DOHH2 (cell line): Measurements from ENCODE around the gene MMP14.
A peak's percentile ranks its signal among the peaks of the same experiment; 100 is the strongest.

ENCODE experiments used
- H3F3A ChIP-seq: fragments of 200-600 bp; sonication (generic), shearing (Covaris generic); 2 replicates; pipeline ENCODE4 v1.6.0; 2016; ENCODE audit warnings: antibody characterized with exemption, mild to moderate bottlenecking; ENCODE audit not compliant: control insufficient read depth, insufficient read depth
- H3K27ac ChIP-seq: fragments of 200-600 bp; sonication (generic); 2 replicates; pipeline ENCODE4 v1.5.1; 2014; ENCODE audit warnings: low read depth, mild to moderate bottlenecking, low read length, moderate library complexity
- H3K27me3 ChIP-seq: fragments of 200-600 bp; sonication (generic); 2 replicates; pipeline ENCODE4 v1.6.1; 2014; ENCODE audit warnings: mild to moderate bottlenecking, low read length, mixed read lengths; ENCODE audit not compliant: control insufficient read depth
- H3K36me3 ChIP-seq: fragments of 200-600 bp; sonication (generic); 2 replicates; pipeline ENCODE4 v1.6.1; 2014; ENCODE audit warnings: mild to moderate bottlenecking, low read length, moderate library complexity, mixed read lengths; ENCODE audit not compliant: control insufficient read depth
- H3K4me1 ChIP-seq: fragments of 200-600 bp; sonication (generic); 2 replicates; pipeline ENCODE4 v1.6.1; 2014; ENCODE audit warnings: mild to moderate bottlenecking, low read length, mixed read lengths; ENCODE audit not compliant: control insufficient read depth
- H3K4me2 ChIP-seq: fragments of 200-600 bp; sonication (generic); 2 replicates; pipeline ENCODE4 v1.6.0; 2014; ENCODE audit warnings: mild to moderate bottlenecking, low read length, moderate library complexity
- H3K4me3 ChIP-seq: fragments of 200-600 bp; sonication (generic); 2 replicates; pipeline ENCODE4 v1.5.1; 2014; ENCODE audit warnings: mild to moderate bottlenecking, low read length, mixed read lengths
- H3K79me2 ChIP-seq: fragments of 200-600 bp; sonication (generic); 2 replicates; pipeline ENCODE4 v1.6.1; 2014; ENCODE audit warnings: mild to moderate bottlenecking, low read length, mixed read lengths; ENCODE audit not compliant: control insufficient read depth
- H3K9me2 ChIP-seq: fragments of 200-600 bp; sonication (generic); replicated peaks from 2 replicates; pipeline ENCODE4 v1.6.1; 2014; ENCODE audit warnings: mild to moderate bottlenecking, low read length, mixed read lengths; ENCODE audit not compliant: control insufficient read depth
- H3K9me3 ChIP-seq: fragments of 200-600 bp; sonication (generic); 2 replicates; pipeline ENCODE4 v1.6.1; 2014; ENCODE audit warnings: antibody characterized with exemption, low read length, mixed read lengths; ENCODE audit not compliant: control insufficient read depth, insufficient read depth
- H4K20me1 ChIP-seq: fragments of 200-600 bp; sonication (generic); 2 replicates; pipeline ENCODE4 v1.6.0; 2014; ENCODE audit warnings: low read depth, mild to moderate bottlenecking, antibody characterized with exemption, low read length, moderate library complexity; ENCODE audit not compliant: control insufficient read depth, insufficient read depth
- EZH2phosphoT487 ChIP-seq: fragments of 200-600 bp; sonication (generic); IDR thresholded peaks from 2 replicates; pipeline ENCODE4 v1.6.1; 2017; ENCODE audit warnings: borderline replicate concordance, mild to moderate bottlenecking, antibody characterized with exemption, low read length, moderate library complexity, mixed read lengths
- TF ChIP-seq, protein P1 (sequence below): fragments of 200-600 bp; sonication (generic); IDR thresholded peaks from one replicate; pipeline ENCODE4 v1.5.1; 2014; ENCODE audit warnings: antibody characterized with exemption, mild to moderate bottlenecking, low read depth, low read length; ENCODE audit not compliant: poor library complexity, severe bottlenecking

Gene MMP14

GRCh38 chr14:22807432-22808087 lies 28.8 kb upstream of the MMP14 start:
- Histone ChIP-seq H3K4me3 (peak overlapping the region; percentile 97), H4K20me1 (no peaks in the 10 kb centered on the region), H3K27ac (peak overlapping the region; percentile 100), H3K36me3 (peaks cover 45% of the 10 kb centered on the region), H3K9me2 (no peaks in the 10 kb centered on the region), H3K27me3 (no peaks in the 10 kb centered on the region), H3K4me1 (peaks cover 94% of the 10 kb centered on the region), H3K9me3 (no peaks in the 10 kb centered on the region), H3K79me2 (peaks cover 81% of the 10 kb centered on the region), H3F3A (peaks cover 61% of the 10 kb centered on the region), H3K4me2 (peak overlapping the region; percentile 97)
- TF ChIP-seq EZH2phosphoT487, result no peak
- TF ChIP-seq, protein P1, sequence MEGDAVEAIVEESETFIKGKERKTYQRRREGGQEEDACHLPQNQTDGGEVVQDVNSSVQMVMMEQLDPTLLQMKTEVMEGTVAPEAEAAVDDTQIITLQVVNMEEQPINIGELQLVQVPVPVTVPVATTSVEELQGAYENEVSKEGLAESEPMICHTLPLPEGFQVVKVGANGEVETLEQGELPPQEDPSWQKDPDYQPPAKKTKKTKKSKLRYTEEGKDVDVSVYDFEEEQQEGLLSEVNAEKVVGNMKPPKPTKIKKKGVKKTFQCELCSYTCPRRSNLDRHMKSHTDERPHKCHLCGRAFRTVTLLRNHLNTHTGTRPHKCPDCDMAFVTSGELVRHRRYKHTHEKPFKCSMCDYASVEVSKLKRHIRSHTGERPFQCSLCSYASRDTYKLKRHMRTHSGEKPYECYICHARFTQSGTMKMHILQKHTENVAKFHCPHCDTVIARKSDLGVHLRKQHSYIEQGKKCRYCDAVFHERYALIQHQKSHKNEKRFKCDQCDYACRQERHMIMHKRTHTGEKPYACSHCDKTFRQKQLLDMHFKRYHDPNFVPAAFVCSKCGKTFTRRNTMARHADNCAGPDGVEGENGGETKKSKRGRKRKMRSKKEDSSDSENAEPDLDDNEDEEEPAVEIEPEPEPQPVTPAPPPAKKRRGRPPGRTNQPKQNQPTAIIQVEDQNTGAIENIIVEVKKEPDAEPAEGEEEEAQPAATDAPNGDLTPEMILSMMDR, result no peak

- peak overlapping the region; percentile 97 for H3K4me2 ChIP-seq
- peaks cover 68% of the 10 kb centered on the region for H3F3A ChIP-seq
- H4K20me1 ChIP-seq, result no peaks in the 10 kb centered on the region
- no peaks in the 10 kb centered on the region for H3K9me2 ChIP-seq
- peaks cover 85% of the 10 kb centered on the region for H3K79me2 ChIP-seq
- H3K4me3 ChIP-seq, result peak overlapping the region; percentile 97
- no peaks in the 10 kb centered on the region for H3K9me3 ChIP-seq
- TF ChIP-seq EZH2phosphoT487, result no peak
- TF ChIP-seq, protein P1, result no peak
- H3K4me1 ChIP-seq, result peaks cover 90% of the 10 kb centered on the region
- peaks cover 46% of the 10 kb centered on the region for H3K36me3 ChIP-seq
- H3K27ac ChIP-seq, result peak overlapping the region; percentile 100
- H3K27me3 ChIP-seq, result no peaks in the 10 kb centered on the region
Observed at GRCh38 chr14:22808388-22809209, 27.8 kb upstream of the MMP14 start.

DNA sequence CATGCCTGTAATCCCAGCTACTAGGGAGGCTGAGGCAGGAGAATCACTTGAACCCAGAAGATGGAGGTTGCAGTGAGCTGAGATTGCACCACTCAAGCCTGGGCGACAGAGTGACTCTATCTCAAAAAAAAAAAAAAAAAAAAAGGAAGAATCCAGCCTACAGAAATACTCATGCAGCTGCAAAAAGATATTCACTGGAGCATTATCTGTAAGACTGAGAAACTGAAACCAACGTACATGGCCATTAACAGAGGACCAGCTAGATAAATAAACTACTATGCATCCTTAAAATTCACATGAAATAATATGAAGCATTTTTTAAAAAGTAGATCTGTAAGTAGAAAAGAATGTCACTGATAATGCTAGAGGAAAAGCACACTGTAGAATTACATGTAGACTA lies 24.7 kb upstream of the MMP14 start:
- Histone ChIP-seq H3K9me2 (no peaks in the 10 kb centered on the region), H3K4me1 (peaks cover 86% of the 10 kb centered on the region), H4K20me1 (no peaks in the 10 kb centered on the region), H3K4me2 (peak overlapping the region; percentile 97), H3K9me3 (no peaks in the 10 kb centered on the region), H3K79me2 (peaks cover 87% of the 10 kb centered on the region), H3K4me3 (peak overlapping the region; percentile 97), H3K27ac (peak overlapping the region; percentile 100), H3K36me3 (peaks cover 45% of the 10 kb centered on the region), H3K27me3 (no peaks in the 10 kb centered on the region), H3F3A (peaks cover 52% of the 10 kb centered on the region)
- TF ChIP-seq, protein P1, result no peak
- no peak for TF ChIP-seq EZH2phosphoT487
